T-helper 22 cell (primary cell): ENCODE data around the gene CDK7.
A peak's percentile ranks its signal among the peaks of the same experiment; 100 is the strongest.
"Not testable (repeated sequence)": the region's sequence is repeated elsewhere in the genome, so short reads cannot be mapped to it uniquely, and the experiment has no call there.

ENCODE experiments used
- DNase-seq: peaks from one replicate; pipeline ENCODE4 v3.0.0-alpha.2; 2020; ENCODE audit warnings: low read depth

CDK7 gene

GRCh38 chr5:69234457-69235268 lies at the start of gene CDK7:
Gene CDK7, plus strand, starts transcription at chr5:69234886. Its CDS starts 90 bp downstream, at chr5:69234976.
- DNase-seq = peak; percentile 91

- DNase-seq = no peak
Observed at GRCh38 chr5:69187342-69187741, 47.3 kb upstream of the CDK7 start.

GRCh38 chr5:69188811-69189161 lies 45.9 kb upstream of the CDK7 start:
- DNase-seq = no peak

- DNase-seq = peak; percentile 79
Observed at GRCh38 chr5:69189162-69190086, 45.3 kb upstream of the CDK7 start, which contains the start of gene CENPH. Gene CENPH, plus strand, starts transcription at chr5:69189583. Its CDS starts 52 bp downstream, at chr5:69189635.

DNA sequence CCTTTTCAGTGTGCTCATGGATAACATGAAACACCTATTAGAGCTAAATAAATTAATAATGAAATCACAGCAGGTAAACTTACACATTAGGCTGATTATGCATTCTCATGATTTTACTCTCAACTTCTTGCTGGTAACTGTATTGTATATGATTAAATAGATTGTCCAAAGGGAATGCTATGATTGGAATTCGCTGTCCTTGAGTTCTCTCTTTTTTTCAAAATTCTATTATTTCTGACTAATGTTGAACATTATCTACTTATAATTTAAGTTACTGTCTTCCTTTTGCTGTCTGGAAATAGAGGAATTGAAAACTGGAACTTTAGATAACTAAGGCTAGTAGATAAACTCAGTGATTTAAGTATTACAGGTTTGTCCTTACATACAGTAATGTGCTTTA lies 32.2 kb upstream of the CDK7 start:
- no peak for DNase-seq

DNA sequence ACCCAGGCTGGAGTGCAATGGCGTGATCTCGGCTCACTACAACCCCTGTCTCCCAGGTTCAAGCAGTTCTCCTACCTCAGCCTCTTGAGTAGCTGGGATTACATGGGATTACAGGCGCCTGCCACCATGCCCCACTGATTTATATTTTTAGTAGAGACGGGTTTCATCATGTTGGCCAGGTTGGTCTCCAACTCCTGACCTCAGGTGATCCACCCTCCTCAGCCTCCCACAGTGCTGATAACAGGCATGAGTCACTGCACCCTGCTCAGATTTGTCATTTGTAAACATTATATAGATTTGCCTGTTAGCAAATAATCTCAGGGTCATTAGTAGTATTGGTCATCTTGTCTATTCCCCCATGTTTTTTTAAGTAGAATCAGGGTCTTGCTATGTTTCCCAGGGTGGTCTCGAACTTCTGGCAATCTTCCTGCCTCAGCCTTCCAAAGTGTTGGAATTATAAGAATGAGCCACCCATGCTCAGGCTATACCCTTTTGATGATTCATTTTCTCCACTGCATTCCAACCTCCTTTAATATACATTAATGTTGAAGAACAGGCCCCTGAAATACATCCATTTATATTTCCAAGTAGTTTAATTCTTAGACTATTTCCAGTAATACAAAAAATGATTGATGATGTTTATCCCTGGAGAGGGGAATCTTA lies 28.0 kb upstream of the CDK7 start:
- no peak for DNase-seq

DNA sequence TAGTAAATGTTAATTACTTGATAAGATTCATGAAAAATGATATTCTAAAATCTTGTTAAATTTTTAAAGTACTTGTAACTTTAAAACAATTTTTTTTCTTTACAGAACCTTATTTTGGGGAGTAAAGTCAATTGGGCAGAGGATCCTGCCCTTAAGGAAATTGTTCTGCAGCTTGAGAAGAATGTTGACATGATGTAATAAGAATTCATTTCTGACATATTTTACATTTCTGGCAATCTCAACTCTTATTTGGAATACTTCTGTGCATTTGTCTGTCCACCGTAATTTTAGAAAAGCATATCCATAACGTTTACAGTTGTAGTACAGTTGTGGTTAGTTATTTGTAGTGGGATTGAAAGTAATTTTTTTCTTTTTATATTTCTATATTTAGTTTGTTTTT lies 25.1 kb upstream of the CDK7 start:
- no peak for DNase-seq

- no peak for DNase-seq
Observed at GRCh38 chr5:69211200-69211599, 23.5 kb upstream of the CDK7 start.

DNA sequence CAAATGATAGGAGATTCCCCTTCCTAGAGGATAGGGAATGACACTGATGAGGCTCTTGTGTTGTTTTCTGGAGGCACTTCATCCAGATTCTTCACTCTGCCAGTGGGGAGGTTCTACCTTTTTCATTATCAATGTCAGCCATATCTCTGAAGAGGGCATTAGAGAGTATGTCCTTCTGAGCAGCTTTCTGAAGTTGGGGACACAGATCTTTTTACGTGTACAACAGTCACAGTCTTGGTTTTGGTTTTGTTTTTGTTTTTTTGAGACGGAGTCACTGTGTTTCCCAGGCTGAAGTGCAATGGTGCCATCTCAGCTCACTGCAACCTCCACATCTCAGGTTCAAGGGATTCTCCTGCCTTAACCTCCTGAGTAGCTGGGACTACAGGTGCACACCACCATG lies 22.7 kb upstream of the CDK7 start:
- DNase-seq = no peak

- no peak for DNase-seq
Observed at GRCh38 chr5:69213513-69214215, 21.0 kb upstream of the CDK7 start.

DNA sequence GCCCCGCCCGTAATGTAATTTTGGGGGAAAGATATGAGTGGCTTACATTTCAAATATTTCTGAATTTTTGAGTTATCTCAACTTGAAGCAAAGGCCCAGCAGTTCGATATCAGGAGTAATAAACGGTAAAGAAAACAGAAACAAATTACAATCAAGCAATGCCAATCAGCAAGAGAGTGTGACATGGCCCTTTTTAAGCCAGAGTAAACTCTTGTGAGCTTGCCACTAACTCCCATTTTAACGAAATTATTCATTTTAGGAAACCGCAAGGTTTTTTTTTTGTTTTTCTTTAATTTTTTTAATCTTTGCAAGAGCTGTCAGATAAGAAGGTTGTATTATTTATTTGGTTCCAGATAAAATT lies 17.6 kb upstream of the CDK7 start:
- no peak for DNase-seq

GRCh38 chr5:69217548-69218526 lies 16.8 kb upstream of the CDK7 start:
- DNase-seq = peak; percentile 94

GRCh38 chr5:69219939-69220338 lies 14.7 kb upstream of the CDK7 start:
- no peak for DNase-seq

GRCh38 chr5:69220371-69220770 lies 14.3 kb upstream of the CDK7 start:
- DNase-seq = not testable (repeated sequence)

- DNase-seq = not testable (repeated sequence)
Observed at GRCh38 chr5:69220833-69221232, 13.9 kb upstream of the CDK7 start.

- DNase-seq = no peak
Observed at GRCh38 chr5:69224520-69224919, 10.2 kb upstream of the CDK7 start.

DNA sequence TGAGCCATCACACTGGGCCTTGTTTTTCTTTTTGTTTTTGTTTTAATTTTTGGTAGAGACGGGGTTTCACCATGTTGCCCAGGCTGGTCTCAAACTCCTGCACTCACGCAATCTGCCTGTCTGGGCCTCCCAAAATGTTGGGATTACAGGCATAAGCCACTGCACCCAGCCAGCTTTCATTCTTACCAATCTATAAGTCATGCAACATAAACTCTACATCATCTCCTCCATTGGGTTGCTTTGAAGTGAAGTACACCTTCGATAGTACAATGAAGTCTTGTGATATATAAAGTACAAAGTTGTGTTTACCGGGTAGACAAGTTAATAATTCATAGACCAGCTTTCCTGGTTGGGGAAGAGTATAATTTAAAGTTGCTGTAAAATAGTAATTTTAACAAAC lies 8.8 kb upstream of the CDK7 start:
- no peak for DNase-seq

GRCh38 chr5:69230181-69230580 lies 4.5 kb upstream of the CDK7 start:
- no peak for DNase-seq

GRCh38 chr5:69231281-69231680 lies 3.4 kb upstream of the CDK7 start:
- no peak for DNase-seq

GRCh38 chr5:69231851-69232250 lies 2.8 kb upstream of the CDK7 start:
- DNase-seq = no peak

- not testable (repeated sequence) for DNase-seq
Observed at GRCh38 chr5:69236733-69237132, 2.0 kb downstream of the CDK7 start.
